Trophoblast cell (in vitro differentiated cells and primary cell): Measurements from ENCODE around the gene PKP3.

Experiments used
- DNase-seq, 2 donors: peaks; one replicate each; pipeline ENCODE4 v3.0.0-alpha.2; 2016
- H2AFZ ChIP-seq: 2 replicates; pipeline ENCODE4 v1.6.1; 2013; ENCODE audit warnings: low read length, moderate library complexity, mild to moderate bottlenecking; ENCODE audit not compliant: insufficient read depth, poor library complexity
- H2AK5ac ChIP-seq: 2 replicates; pipeline ENCODE4 v1.6.1; 2013; ENCODE audit warnings: mild to moderate bottlenecking, low read length
- H2BK120ac ChIP-seq: 2 replicates; pipeline ENCODE4 v1.6.1; 2013; ENCODE audit warnings: low read length, mild to moderate bottlenecking, moderate library complexity; ENCODE audit not compliant: insufficient read depth, poor library complexity
- H2BK12ac ChIP-seq: 2 replicates; pipeline ENCODE4 v1.6.1; 2013; ENCODE audit warnings: mild to moderate bottlenecking, low read length, moderate library complexity
- H2BK5ac ChIP-seq: 2 replicates; pipeline ENCODE4 v1.6.1; 2013; ENCODE audit warnings: low read length, low read depth, moderate library complexity, mild to moderate bottlenecking; ENCODE audit not compliant: poor library complexity
- H3K14ac ChIP-seq: 2 replicates; pipeline ENCODE4 v1.6.1; 2013; ENCODE audit warnings: mild to moderate bottlenecking, low read length
- H3K18ac ChIP-seq: 2 replicates; pipeline ENCODE4 v1.6.1; 2013; ENCODE audit warnings: mild to moderate bottlenecking, low read length
- H3K23ac ChIP-seq: 2 replicates; pipeline ENCODE4 v1.6.1; 2013; ENCODE audit warnings: low read length
- H3K27ac ChIP-seq: 2 replicates; pipeline ENCODE4 v1.5.1; 2013; ENCODE audit warnings: low read depth, mild to moderate bottlenecking, inconsistent platforms, low read length, moderate library complexity
- H3K27me3 ChIP-seq: 2 replicates; pipeline ENCODE4 v1.6.1; 2013; ENCODE audit warnings: inconsistent platforms, mild to moderate bottlenecking, low read length, moderate library complexity; ENCODE audit not compliant: insufficient read depth
- H3K36me3 ChIP-seq, 2 experiments: 1 replicate in 1 of 2; 2 replicates in 1 of 2; pipeline ENCODE4 v1.6.1; 2013; ENCODE audit warnings: low read length in 2 of 2, mild to moderate bottlenecking in 2 of 2, moderate library complexity in 1 of 2; ENCODE audit not compliant: insufficient read depth in 2 of 2, control insufficient read depth in 1 of 2
- H3K4ac ChIP-seq: 2 replicates; pipeline ENCODE4 v1.6.1; 2013; ENCODE audit warnings: low read depth, mild to moderate bottlenecking, low read length, moderate library complexity
- H3K4me1 ChIP-seq, 2 experiments: 1 replicate in 1 of 2; 2 replicates in 1 of 2; pipeline ENCODE4 v1.6.1; 2013; ENCODE audit warnings: low read length in 2 of 2, mild to moderate bottlenecking in 2 of 2, moderate library complexity in 1 of 2; ENCODE audit not compliant: insufficient read depth in 2 of 2, control insufficient read depth in 1 of 2
- H3K4me2 ChIP-seq: 2 replicates; pipeline ENCODE4 v1.6.1; 2013; ENCODE audit warnings: inconsistent platforms, mild to moderate bottlenecking, low read length, moderate library complexity
- H3K4me3 ChIP-seq: 2 replicates; pipeline ENCODE4 v1.5.1; 2013; ENCODE audit warnings: mild to moderate bottlenecking, low read depth, low read length, inconsistent platforms
- H3K79me1 ChIP-seq: one replicate; pipeline ENCODE4 v1.6.1; 2013; ENCODE audit warnings: low read length
- H3K79me2 ChIP-seq: 2 replicates; pipeline ENCODE4 v1.6.1; 2013; ENCODE audit warnings: low read length, mild to moderate bottlenecking; ENCODE audit not compliant: control insufficient read depth, insufficient read depth, poor library complexity
- H3K9ac ChIP-seq: 2 replicates; pipeline ENCODE4 v1.6.1; 2013; ENCODE audit warnings: mild to moderate bottlenecking, low read length
- H3K9me3 ChIP-seq: 2 replicates; pipeline ENCODE4 v1.6.1; 2013; ENCODE audit warnings: low read depth, mild to moderate bottlenecking, control low read depth, inconsistent platforms, low read length; ENCODE audit not compliant: insufficient read depth
- H4K12ac ChIP-seq: 2 replicates; pipeline ENCODE4 v1.6.1; 2013; ENCODE audit warnings: low read depth, mild to moderate bottlenecking, low read length, moderate library complexity
- H4K8ac ChIP-seq: 2 replicates; pipeline ENCODE4 v1.6.1; 2013; ENCODE audit warnings: low read depth, mild to moderate bottlenecking, low read length, moderate library complexity
- H4K91ac ChIP-seq: one replicate; pipeline ENCODE4 v1.6.1; 2013; ENCODE audit warnings: low read depth, mild to moderate bottlenecking, low read length, moderate library complexity
- WGBS: extraction: QIAGEN DNeasy Blood & Tissue Kit; methylation state at CpG from one replicate; pipeline ENCODE4 v1.1.7; 2013; ENCODE audit warnings: missing lambda C conversion rate; ENCODE audit not compliant: insufficient read length, insufficient coverage; ENCODE audit errors: extremely low coverage; 5-methylcytosine and 5-hydroxymethylcytosine counted together

Gene PKP3

GRCh38 chr11:380491-380890 is 13.5 kb upstream of the PKP3 start:
- Histone ChIP-seq H3K9ac (no peak overlapping the region), H3K36me3 (peaks cover 23% of the 10 kb centered on the region in 2 experiments), H3K4me1 (no peaks in the 10 kb centered on the region), H2BK120ac (no peak overlapping the region), H2AK5ac (no peak overlapping the region), H4K12ac (no peak overlapping the region), H4K91ac (no peak overlapping the region), H3K27me3 (no peaks in the 10 kb centered on the region), H3K4me2 (no peak overlapping the region), H3K79me1 (no peaks in the 10 kb centered on the region), H3K14ac (no peak overlapping the region), H2AFZ (no peak overlapping the region), H2BK5ac (no peak overlapping the region), H3K4ac (no peak overlapping the region), H3K23ac (no peak overlapping the region), H3K4me3 (no peak overlapping the region), H2BK12ac (no peak overlapping the region), H3K27ac (no peak overlapping the region), H3K79me2 (no peaks in the 10 kb centered on the region), H4K8ac (no peak overlapping the region), H3K9me3 (peaks cover 5% of the 10 kb centered on the region), H3K18ac (no peak overlapping the region)
- no CpG with 5 or more reads among the region's 23 CpGs for WGBS
- DNase-seq = no peak

DNA sequence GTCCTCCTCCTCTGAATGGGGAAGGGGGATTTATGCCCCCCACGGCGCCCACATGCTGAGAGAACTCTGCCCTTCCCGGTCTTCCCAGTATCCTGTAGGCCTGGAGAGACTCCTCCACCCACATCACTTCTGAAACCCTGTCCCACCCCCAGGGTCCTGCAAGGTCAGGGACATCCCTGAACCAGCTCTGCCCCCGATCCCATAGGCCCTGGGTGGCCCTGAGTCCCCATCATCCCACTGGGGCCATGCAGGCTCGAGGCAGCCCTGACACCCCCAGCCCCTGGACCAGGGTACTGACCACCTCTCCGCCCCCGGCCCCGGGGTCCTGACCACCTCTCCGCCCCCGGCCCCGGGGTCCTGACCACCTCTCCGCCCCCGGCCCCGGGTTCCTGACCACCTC is 13.0 kb upstream of the PKP3 start:
- Histone ChIP-seq H2BK12ac (no peak overlapping the region), H3K23ac (no peak overlapping the region), H2BK120ac (no peak overlapping the region), H3K4me1 (no peaks in the 10 kb centered on the region), H2AK5ac (no peak overlapping the region), H3K14ac (no peak overlapping the region), H4K8ac (no peak overlapping the region), H2AFZ (no peak overlapping the region), H3K79me2 (no peaks in the 10 kb centered on the region), H3K18ac (no peak overlapping the region), H3K9ac (no peak overlapping the region), H3K9me3 (peaks cover 10% of the 10 kb centered on the region), H2BK5ac (no peak overlapping the region), H3K79me1 (no peaks in the 10 kb centered on the region), H3K27ac (no peak overlapping the region), H4K91ac (no peak overlapping the region), H3K4me3 (no peak overlapping the region), H3K4me2 (no peak overlapping the region), H3K4ac (no peak overlapping the region), H4K12ac (no peak overlapping the region), H3K36me3 (peaks cover 19 to 20% of the 10 kb centered on the region in 2 experiments), H3K27me3 (peaks cover 4% of the 10 kb centered on the region)
- DNase-seq = no peak
- WGBS = no CpG with 5 or more reads among the region's 14 CpGs

GRCh38 chr11:381501-382072 is 12.4 kb upstream of the PKP3 start:
- H3K9ac ChIP-seq = no peak overlapping the region
- no peak overlapping the region for H2BK5ac ChIP-seq
- H2AK5ac ChIP-seq = no peak overlapping the region
- H4K8ac ChIP-seq = no peak overlapping the region
- H3K4me2 ChIP-seq = no peak overlapping the region
- DNase-seq = no peak
- H3K27me3 ChIP-seq = peaks cover 4% of the 10 kb centered on the region
- no peak overlapping the region for H3K14ac ChIP-seq
- no peak overlapping the region for H4K91ac ChIP-seq
- no peak overlapping the region for H3K4me3 ChIP-seq
- no peaks in the 10 kb centered on the region for H3K79me1 ChIP-seq
- H3K18ac ChIP-seq = no peak overlapping the region
- H2AFZ ChIP-seq = no peak overlapping the region
- H3K23ac ChIP-seq = no peak overlapping the region
- peaks cover 19 to 20% of the 10 kb centered on the region in 2 experiments for H3K36me3 ChIP-seq
- H3K4ac ChIP-seq = no peak overlapping the region
- H3K4me1 ChIP-seq = no peaks in the 10 kb centered on the region
- no peak overlapping the region for H2BK120ac ChIP-seq
- H3K27ac ChIP-seq = no peak overlapping the region
- no peak overlapping the region for H2BK12ac ChIP-seq
- H3K79me2 ChIP-seq = no peaks in the 10 kb centered on the region
- H3K9me3 ChIP-seq = peaks cover 15% of the 10 kb centered on the region
- no CpG with 5 or more reads among the region's 35 CpGs for WGBS
- no peak overlapping the region for H4K12ac ChIP-seq

GRCh38 chr11:382081-382629 is 11.9 kb upstream of the PKP3 start:
- WGBS = no CpG with 5 or more reads among the region's 11 CpGs
- Histone ChIP-seq H3K4ac (no peak overlapping the region), H3K4me1 (no peaks in the 10 kb centered on the region), H3K36me3 (peaks cover 15 to 19% of the 10 kb centered on the region in 2 experiments), H3K14ac (no peak overlapping the region), H2BK120ac (no peak overlapping the region), H2AFZ (no peak overlapping the region), H3K79me2 (no peaks in the 10 kb centered on the region), H3K9me3 (peaks cover 17% of the 10 kb centered on the region), H3K27ac (no peak overlapping the region), H3K23ac (no peak overlapping the region), H2BK5ac (no peak overlapping the region), H3K4me2 (no peak overlapping the region), H4K8ac (no peak overlapping the region), H3K4me3 (no peak overlapping the region), H2BK12ac (no peak overlapping the region), H3K9ac (no peak overlapping the region), H2AK5ac (no peak overlapping the region), H3K79me1 (no peaks in the 10 kb centered on the region), H4K91ac (no peak overlapping the region), H3K27me3 (peaks cover 4% of the 10 kb centered on the region), H4K12ac (no peak overlapping the region), H3K18ac (no peak overlapping the region)
- DNase-seq = no peak
